Activated T-helper 9 cell treated with anti-CD3 and anti-CD28 coated beads, Interleukin-2, amount 50 U/mL, for 16 hours (primary cell): Measurements from ENCODE around the gene PPP1R36.
"Not testable (repeated sequence)": the region's sequence is repeated elsewhere in the genome, so short reads cannot be mapped to it uniquely, and the experiment has no call there.

ENCODE experiments used
- DNase-seq: peaks from one replicate; pipeline ENCODE4 v3.0.0-alpha.2; 2020; ENCODE audit warnings: low read depth

Gene PPP1R36

DNA sequence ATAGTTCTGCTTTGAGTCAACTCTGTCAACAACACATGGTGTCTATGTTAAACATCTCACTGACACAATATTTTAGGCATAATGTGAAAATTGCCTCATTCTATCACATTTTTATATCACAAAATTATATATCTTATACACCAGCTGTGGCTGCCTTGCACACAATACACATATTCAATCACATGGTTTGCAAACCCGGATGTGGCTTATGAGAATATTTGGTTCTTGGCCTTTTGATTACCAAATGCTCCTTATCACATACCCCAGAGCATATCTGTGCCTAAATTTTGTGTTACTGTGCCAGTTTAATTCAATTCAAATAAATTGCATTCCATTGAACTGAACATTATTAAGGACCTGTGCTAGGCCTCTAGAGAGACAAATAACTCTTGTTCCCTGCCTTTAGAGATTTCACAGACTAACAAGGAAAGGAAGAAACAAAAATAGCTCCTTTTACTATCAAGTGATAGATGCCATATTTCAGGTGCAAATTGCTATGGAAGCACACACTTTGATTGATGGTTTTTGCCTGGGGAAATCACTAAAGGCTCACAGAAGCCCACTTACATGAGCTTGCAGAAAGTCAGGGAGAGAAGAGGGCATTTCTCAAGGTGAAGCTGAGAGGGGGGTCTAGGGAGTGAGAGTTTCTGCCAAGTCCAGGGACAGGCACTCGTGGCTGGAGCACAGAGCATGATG, 63.4 kb downstream of the PPP1R36 start:
- DNase-seq, result no peak

DNA sequence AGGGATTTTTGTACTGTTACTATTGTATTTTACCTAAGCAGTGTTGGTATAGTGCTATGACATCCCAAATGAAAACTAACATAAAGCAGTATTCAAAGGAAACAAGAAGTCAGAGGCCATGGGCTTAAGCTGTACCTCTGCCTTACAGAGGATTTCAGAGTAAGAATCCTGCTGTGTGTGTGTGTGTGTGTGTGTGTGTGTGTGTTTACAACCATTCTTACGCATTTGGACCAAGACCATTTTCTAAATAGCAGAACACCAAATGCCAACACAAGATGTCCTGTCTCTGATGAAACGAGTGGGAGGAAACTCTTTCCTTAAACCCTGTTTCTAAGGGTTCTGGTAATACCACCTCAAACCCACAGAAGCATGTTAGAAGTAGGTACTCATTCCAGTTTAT, 64.4 kb downstream of the PPP1R36 start:
- DNase-seq, result no peak

DNA sequence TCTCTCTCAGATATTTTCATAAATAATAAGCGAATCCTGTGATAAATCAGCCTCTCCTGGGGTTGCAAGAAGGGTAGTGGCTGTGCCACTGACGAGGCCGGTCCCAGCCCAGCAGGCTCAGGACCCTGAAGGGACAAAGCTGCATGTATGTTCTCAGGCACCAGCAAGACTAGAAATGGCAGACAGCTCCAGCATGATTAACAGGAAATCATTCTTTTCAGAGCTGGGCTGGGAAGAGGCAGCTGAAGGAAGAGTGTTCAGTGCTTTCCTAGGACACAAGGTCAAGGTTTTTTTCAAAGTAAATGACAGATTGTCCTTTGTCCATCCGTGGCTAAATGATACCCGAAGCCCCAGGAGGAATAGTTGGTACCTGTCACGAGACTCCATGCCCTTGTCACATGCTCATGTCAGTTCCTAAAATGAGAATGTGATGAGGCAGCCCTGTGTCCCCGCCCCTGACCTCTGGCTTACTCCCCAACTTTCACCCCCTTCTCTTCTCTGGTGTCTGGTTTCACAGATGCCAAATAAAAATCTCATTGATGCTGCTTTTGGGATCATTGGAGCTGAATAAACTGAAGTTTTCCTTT, 65.1 kb downstream of the PPP1R36 start:
- DNase-seq, result no peak

DNA sequence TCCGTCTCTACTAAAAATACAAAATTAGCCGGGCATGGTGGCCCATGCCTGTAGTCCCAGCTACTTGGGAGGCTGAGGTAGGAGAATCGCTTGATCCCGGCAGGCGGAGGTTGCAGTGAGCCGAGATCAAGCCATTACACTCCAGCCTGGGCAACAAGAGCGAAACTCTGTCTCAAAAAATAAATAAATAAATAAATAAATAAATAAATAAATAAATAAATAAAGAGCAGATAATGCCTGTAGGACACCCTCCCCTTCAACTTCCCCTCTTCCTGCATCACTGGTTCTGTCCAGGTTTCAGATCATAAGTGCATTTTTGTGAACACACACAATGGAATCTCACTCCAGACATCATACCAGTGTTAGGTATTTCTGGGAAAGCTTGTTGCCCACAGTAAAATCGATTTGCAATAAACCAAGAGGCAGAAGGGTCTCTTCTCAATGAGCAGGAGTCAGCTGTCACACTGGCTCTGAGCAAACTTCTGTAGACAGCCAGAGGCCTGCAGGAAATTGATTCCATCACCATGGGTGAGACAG, 68.2 kb downstream of the PPP1R36 start:
- not testable (repeated sequence) for DNase-seq

DNA sequence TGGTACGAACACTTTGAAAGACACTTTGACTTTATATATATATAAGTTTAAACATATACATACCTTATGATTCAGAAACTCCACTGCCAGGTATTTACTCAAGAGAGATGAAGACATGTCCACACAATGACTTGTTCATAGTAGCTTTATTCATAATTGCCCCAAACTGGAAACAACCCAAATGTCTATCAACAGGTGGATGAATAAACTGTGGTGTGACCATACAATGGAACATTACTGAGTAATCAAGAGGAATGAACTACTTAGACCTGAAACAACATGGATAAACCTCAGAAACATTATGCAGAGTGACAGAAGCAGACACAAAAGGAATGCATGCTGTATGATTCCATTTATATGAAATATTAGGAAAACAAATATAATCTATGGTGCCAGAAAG, 71.1 kb downstream of the PPP1R36 start:
- DNase-seq, result no peak

DNA sequence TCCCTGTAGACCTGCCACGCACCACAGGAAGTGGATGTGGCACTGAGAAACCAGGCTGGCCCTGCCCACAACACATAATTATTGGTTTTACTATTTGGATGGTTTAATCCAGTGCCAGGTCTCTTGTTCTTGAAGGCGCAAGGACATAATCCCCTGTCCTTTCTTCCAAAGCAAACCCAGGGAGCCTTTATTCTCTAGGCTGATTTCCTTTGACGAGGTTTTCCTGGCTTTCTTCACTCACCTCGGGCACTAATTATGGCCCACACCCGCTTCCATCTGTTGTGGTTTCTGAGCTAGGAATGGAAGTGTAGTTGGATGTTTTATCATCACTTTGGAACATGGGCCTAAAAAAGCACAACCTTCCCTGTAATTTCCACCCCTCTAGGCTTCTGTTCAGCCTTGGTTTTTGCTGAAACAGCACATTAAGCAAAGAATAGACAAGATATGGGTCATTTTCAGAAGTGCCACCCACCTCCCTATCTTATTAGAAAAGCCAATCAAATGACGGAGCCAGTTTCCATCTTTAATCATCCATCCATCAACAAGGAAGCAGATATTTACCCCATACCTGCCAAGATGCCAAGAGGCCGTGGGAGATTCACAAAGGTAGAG, 73.9 kb downstream of the PPP1R36 start:
- DNase-seq, result no peak

DNA sequence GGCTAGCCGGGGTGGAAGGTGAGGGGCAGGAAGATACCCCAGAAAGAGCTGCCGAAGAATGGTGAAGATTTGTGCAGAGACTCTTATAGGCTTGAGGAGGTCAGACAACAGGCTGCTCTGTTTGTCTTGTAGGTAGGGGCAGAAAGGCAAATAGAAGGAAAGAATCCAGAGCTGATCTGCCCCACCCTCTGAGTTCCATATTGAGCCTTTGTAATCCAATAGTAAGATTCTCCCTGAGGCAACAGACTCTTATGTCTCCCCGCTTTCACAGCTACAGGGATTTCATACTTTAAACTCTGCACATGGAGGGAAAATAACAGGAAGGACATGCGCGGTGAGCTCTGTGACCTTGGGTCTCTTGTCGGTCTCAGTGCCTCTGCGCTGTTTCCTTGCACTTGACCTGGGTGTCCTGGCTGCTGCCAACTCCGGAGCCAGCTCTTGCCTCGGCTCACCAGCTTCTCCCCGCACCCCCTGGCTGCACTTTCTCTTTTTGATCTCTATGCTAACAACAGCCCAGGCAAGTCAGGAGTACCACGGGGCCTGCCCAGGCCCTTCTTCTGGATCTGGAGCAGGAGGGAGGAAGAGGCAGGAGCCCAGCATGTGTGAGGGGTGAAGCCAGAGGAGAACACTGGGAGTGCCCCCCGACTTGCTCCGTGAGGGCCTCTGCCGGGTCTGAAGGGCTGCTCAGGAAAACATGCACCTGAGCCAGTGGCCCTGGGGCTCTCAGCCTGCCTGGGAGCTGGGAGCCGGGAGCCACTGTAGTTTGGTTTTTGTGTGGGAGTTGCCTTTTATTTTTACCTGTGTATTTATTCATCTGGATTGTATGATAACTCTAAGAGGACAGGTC, 75.8 kb downstream of the PPP1R36 start:
- no peak for DNase-seq

DNA sequence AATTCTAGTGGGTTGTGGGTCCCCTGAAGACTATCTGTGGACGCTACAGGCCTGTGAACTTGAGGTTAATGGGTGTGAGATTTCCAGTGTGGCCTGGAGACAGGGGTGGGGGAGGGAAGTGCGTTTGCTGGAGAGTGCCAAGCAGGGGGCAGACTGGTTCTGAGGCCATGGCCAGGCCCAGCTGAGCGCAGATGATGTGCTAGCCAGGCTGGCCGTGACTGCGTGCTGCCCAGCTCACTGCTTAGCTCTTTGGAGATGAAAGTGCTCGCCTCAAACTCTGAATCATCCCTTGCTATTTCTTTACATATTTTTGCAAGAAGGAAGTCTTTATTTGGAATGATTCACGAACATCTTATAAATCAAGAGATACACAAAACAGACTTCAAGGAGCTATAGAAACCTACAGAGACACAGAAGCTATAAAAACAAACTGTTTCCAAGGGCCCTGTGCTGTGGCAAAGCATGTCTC, 79.2 kb downstream of the PPP1R36 start:
- no peak for DNase-seq

DNA sequence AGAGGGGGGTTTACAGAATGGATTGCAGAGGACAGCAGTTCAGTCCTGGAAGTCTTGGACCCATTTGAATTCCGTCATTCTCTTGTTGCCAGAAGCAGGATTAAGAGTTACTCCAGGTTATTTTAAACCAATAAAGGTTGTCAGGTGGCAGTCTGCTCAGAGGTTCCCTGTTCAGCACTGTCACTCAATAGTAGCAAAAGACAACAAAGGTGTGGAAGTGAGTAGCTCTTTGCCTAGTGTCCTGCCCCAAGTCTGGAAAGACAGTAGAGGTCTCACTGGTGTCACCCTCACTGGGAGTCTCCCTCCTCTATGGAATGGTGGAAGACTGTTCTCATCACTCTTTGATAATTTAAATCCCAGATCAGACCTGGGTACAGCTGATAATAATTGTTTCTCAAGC, 81.0 kb downstream of the PPP1R36 start:
- DNase-seq, result no peak

DNA sequence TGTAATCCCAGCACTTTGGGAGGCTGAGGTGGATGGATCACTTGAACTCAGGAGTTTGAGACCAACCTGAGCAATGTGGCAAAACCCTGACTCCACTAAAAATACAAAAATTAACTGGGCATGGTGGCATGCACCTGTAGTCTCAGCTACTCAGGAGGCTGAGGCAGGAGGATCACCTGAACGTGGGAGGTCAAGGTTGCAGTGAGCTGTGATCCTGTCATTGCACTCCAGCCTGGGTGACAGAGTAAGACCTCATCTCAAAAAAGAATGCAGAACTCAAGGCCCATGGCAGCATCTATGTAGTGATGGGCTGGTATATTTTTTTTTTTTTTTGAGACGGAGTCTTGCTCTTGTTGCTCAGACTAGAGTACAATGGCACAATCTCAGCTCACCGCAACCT, 81.5 kb downstream of the PPP1R36 start:
- DNase-seq, result not testable (repeated sequence)

DNA sequence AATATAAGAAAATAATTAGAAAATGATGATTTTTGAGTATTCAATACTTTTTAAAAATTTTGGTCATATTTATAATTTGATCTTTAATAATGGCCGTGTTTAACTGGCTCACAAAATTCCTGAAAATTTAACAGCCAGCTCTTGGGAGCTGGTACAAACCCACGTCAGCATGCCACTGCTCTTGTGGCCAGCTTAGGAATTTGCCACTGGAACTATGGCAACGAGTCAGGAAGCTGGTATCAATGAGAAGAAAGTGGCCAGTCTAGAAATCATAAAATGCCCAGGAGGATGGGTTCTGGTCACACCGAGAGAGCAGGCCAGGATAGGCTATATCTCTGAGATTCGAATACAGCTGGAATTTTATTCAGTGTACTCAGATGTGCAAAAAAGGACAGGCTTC, 82.3 kb downstream of the PPP1R36 start:
- DNase-seq, result no peak

DNA sequence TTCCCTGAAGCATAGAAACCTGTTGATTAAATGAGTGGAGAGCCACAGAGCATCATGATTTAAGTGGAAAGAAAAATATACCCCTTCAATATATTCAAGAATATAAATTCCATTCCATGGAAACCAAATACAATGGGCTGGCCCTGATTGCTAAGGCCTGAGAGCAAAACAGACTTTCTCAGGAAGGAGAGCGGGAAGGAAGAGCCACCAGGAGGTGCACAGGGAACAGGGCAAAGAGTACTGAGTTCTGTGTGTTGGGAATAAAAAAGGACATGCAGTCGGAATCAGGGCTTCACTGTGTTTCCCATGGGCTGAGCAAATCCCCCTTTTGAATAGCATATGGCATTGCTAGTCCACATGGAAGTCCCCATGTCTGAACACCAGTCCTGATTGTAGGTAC, 84.8 kb downstream of the PPP1R36 start:
- DNase-seq, result no peak

DNA sequence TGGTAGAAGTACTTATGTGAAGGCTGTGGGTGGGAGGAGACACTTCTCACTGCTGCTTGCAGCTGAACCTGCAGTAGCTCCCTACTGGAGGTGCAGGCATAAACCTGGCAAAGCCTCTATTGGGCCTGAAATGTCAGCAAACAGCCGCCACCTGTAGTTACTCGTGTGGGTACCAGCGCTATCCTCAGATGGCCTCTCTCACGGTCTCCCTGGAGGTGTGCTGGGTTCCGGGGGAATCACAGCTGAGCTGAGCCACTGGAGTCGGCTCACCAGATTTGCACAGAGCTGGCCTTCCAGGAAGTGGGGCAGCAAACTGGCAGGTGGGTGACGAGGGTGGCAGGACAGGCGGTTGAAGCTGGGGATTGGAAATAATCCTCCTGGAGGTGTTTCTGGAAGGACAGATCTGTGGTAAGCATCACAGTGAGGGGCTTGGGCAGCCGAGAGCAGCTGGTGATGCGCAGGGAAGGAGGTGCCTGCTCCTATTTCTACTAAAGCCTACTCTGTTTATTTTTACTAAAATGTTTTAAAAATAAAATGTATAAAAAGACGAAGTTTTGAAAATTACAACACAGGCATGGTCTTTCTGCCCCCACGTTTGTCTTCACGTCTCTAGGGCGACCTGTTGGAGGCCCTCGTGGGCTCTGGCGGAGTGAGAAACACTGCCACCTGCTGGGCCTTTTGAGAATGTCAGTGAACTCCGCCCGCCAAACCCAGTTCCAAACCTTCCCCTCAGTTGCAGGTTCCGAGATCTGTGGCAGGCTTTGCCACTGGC, 86.6 kb downstream of the PPP1R36 start:
- peak; percentile 51 for DNase-seq

DNA sequence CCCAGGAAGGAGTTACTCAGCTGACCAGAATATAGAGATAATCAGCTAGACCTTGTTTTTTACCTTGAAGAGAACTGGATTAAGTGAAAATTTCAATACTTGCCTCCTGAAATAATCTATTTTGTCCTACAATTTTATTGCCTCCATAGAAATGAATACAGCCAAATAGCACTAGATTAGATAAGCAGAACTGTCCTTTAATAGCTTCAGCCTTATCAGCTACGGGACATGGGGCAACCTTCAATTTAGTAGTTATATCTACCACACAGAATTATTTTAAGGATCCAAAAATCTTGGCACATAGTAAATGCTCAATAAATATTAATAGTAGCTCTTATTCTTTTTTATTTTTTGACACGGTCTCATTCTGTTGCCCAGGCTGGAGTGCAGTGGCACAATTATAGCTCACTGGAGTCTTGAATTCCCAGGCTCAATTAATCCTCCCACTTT, 87.2 kb downstream of the PPP1R36 start:
- no peak for DNase-seq

DNA sequence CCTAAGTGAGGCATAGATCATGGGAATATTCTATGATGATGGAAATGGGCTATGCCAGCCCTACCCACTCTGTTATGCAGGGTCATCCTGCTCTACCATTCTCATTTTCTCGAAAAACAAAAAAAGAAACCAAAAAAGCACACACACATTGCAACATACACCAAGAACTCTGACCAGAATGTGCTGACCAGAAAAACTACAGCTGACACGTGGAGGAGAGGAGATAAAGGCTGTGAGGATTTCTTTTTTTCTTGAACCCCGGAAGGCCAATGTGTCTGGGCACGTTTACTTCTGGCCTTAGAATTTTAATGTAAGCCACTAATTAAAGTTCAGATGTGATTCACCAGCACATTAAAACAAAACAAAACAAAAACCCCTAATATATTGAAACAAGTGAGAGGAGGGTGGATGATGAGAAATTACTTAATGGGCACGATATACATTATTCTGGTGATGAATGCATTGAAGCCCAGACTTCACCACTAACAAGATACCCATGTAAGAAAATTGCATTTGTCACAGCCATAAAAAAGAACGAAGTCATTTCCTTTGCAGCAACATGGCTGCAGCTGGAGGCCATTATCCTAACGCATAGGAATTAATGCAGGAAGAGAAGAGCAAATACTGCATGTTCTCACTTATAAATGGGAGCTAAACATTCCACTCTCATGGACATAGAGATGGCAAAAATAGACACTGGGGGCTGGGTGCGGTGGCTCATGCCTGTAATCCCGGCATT, 88.1 kb downstream of the PPP1R36 start:
- no peak for DNase-seq

DNA sequence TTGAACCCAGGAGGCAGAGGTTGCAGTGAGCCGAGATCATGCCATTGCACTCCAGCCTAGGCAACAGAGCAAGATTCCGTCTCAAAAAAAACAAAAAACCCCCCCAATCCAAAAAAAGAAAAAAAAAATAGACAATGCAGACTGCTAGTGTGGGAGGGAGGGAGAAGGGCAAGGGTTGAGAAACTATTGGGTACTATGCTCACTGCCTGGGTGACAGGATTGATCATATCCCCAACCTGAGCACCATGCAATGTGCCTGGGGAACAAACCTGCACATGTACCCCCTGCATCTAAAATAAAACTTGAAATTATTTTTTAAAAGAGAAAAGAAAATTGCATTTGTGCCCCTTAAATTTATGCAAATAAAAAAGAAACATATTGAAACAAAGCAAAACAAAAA, 88.9 kb downstream of the PPP1R36 start:
- no peak for DNase-seq
